ENCODE measurements around the gene NAA25. TPM values are rescaled to one million over a fixed set of nuclear protein-coding genes. Genes with fewer than 3 reads are reported as not detected.
A peak's percentile ranks its signal among the peaks of the same experiment; 100 is the strongest.
"Not testable (repeated sequence)": the region's sequence is repeated elsewhere in the genome, so short reads cannot be mapped to it uniquely, and the experiment has no call there.

The NAA25 gene
- total RNA-seq, 4 donors from 2014 or later = 13.9 to 30.8 (median 23.0) TPM

GRCh38 chr12:112112409-112113133 lies 4.0 kb upstream of the NAA25 start:
- no peak overlapping the region for H3K4me3 ChIP-seq (ENCODE audit: low read depth, poor library complexity, severe bottlenecking)
- no peak for TF ChIP-seq CTCF (IDR thresholded peaks at IDR 0.05)
- TF ChIP-seq POLR2A (IDR thresholded peaks at IDR 0.05) = no peak
- intact Hi-C loops (cut with DNase I; ENCODE audit: low total_unique reads) = no loop called here
- WGBS, 2 donors = 54 to 55% methylated on average over 6 of the region's 6 CpGs
- peak in 1 of 2 donors; percentile 86 for DNase-seq (ENCODE audit: low spot score in 2 of 2)

GRCh38 chr12:112111931-112112330 lies 3.3 kb upstream of the NAA25 start:
- intact Hi-C loops (cut with DNase I; ENCODE audit: low total_unique reads) = no loop called here
- 53 to 56% methylated on average over 5 of the region's 5 CpGs for WGBS, 2 donors
- DNase-seq (ENCODE audit: low spot score in 2 of 2) = peak in 1 of 2 donors; percentile 59
- no peak overlapping the region for H3K4me3 ChIP-seq (ENCODE audit: low read depth, poor library complexity, severe bottlenecking)
- TF ChIP-seq POLR2A (IDR thresholded peaks at IDR 0.05) (no peak), CTCF (IDR thresholded peaks at IDR 0.05) (no peak)

GRCh38 chr12:112110787-112111662 lies 2.4 kb upstream of the NAA25 start:
- H3K4me3 ChIP-seq (ENCODE audit: low read depth, poor library complexity, severe bottlenecking) = not testable (repeated sequence)

GRCh38 chr12:112107306-112108201 lies 1.0 kb downstream of the NAA25 start:
- WGBS, 2 donors = 16% methylated on average over 13 of the region's 13 CpGs
- intact Hi-C loops (cut with DNase I; ENCODE audit: low total_unique reads) = no loop called here
- peak in 1 of 2 donors; percentile 84 for DNase-seq (ENCODE audit: low spot score in 2 of 2)
- TF ChIP-seq POLR2A (IDR thresholded peaks at IDR 0.05) = no peak
- TF ChIP-seq CTCF (IDR thresholded peaks at IDR 0.05) = no peak
- peak overlapping the region; percentile 72 for H3K4me3 ChIP-seq (ENCODE audit: low read depth, poor library complexity, severe bottlenecking)

More at GRCh38 chr12:112110787-112111662, 2.4 kb upstream of the NAA25 start:
- intact Hi-C loops (cut with DNase I; ENCODE audit: low total_unique reads) = not testable (repeated sequence)
- peak in 1 of 2 donors; percentile 56 for DNase-seq (ENCODE audit: low spot score in 2 of 2)
- 78 to 79% methylated on average over 20 of the region's 20 CpGs for WGBS, 2 donors

- intact Hi-C loops (cut with DNase I; ENCODE audit: low total_unique reads) = no loop called here
- TF ChIP-seq CTCF (IDR thresholded peaks at IDR 0.05) (no peak), POLR2A (IDR thresholded peaks at IDR 0.05) (no peak)
- peak in 1 of 2 donors; percentile 1 for DNase-seq (ENCODE audit: low spot score in 2 of 2)
- WGBS, 2 donors = 78 to 83% methylated on average over 3 of the region's 3 CpGs
- no peak overlapping the region for H3K4me3 ChIP-seq (ENCODE audit: low read depth, poor library complexity, severe bottlenecking)
These were observed 2.7 kb downstream of the NAA25 start for GRCh38 chr12:112105891-112106290.

Measured in lower leg skin (tissue), 4 donors.